ACHN (cell line): ENCODE results near the gene EIF2B1.
"Not testable (repeated sequence)": the region's sequence is repeated elsewhere in the genome, so short reads cannot be mapped to it uniquely, and the experiment has no call there.

Experiments
- DNase-seq: peaks from one replicate; pipeline ENCODE4 v3.0.0-alpha.2; 2015
- in situ Hi-C: cut with HindIII; loops from 2 replicates; pipeline ENCODE4 v1.10.0; 2017; ENCODE audit warnings: low sequenced_read_pairs, low pct_ligation_motif_present, low pct_unique_long_range_greater_than_20kb

Gene EIF2B1

DNA sequence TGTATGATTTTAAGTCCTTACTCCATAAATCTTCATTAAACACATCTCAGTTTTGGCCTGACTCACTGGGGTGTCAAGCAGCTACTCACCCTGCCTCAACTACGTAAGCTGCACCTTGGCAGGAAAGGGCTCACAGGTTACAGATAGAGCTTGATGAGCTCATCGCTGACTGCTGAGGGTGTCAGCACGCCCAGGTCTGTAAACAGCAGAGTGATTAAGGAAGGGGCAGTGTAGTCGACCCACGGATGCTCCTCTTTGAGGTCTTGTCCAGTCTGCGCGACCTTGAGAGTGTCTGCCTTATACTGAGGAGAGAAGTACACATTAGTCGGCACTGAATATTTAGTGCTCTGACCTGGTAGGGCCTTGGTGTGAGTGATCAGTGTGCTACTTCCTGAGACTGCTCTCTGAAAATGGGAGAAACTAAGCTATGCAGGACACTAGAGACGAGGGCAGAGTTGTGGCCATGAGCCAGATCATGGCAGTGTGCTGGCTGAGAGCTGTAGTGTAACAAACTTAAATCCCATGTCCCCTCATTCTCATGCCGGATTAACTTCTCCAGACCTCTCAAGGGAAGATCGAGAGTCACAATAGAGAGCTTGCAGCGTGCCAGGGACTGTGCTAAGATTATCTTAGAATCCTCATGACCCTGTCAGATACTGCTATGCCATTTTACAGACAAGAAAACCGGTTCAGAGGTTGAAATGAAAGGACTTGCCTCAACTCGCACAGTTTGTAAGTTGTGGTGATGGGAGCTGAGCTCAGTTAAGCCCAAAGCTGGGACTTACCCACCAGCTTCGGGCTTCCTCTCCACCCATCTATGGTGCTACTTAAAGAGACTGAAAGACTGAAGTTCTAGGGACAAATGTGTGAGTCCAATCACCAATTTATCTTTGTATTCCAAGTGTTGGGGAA is 11.6 kb downstream of the EIF2B1 start:
- no peak for DNase-seq
- in situ Hi-C loops, result no loop called here

DNA sequence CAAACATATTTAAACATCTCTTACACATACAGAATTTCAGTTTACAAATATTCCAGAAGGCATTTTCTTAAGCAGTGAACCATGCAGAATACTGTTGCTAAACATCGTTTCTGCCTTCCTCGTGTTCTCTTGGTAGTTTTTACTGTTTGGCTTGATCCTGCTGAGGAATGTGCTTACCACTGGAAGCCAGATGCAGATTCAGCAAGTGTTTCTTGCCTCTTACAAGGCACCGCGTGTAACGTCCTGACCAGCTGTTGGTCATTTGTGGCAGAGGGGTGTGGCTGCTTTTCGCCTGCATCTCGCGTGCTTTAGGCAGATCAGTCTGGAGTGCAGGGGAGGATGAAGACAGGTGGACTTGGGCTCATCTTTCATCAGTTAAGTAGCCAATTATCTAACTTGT is 12.4 kb downstream of the EIF2B1 start:
- in situ Hi-C loops, result no loop called here

GRCh38 chr12:123617580-123617979 is 15.9 kb downstream of the EIF2B1 start:
- no peak for DNase-seq
- in situ Hi-C loops, result no loop called here

More for the DNA sequence above, 12.4 kb downstream of the EIF2B1 start:
- DNase-seq, result no peak

- no peak for DNase-seq
- in situ Hi-C loops, result no loop called here
Observed at GRCh38 chr12:123617144-123617543, 16.3 kb downstream of the EIF2B1 start.

GRCh38 chr12:123614531-123614930 is 19.0 kb downstream of the EIF2B1 start:
- in situ Hi-C loops, result no loop called here
- no peak for DNase-seq

- in situ Hi-C loops, result no loop called here
- DNase-seq, result no peak
Observed at GRCh38 chr12:123614110-123614509, 19.4 kb downstream of the EIF2B1 start.

DNA sequence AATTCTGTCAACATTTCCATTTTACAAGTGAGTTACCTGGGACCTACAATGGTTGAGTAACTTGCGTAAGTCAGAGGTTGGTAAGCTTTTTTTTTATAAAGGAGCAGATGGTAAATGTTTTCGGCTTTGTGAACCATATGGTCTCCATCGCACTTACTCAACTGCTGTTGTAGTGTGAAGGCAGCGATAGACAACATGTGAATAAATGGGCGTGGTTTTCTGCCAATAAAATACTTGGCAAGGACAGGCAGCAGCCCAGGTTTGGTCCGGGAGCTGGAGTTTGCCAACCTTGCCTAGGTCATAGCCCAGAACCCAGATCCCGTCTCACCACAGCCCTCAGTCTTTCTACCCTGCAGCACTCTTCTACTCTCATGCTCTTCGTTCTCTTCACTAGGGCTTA is 25.3 kb downstream of the EIF2B1 start:
- no peak for DNase-seq

DNA sequence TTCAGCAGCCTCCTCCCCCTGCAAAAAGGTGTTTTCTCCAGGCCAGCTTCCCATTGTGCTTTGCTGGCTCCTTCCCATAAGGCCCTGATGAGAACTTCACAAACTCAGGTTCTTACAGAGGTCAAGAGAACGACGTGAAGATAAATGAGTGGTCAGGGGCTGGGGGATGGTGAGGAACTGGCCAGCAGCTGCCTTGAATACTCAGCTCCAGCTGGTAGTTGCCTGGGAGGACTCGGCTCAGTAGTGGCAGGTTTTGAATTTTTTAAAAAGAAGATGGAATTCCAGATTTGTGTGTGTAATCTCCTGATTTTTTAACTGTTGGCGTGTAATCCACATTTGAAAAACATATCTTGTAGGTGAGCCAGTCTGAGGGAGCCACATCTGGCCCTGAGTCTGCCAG is 25.7 kb downstream of the EIF2B1 start:
- in situ Hi-C loops, result no loop called here
- DNase-seq, result no peak

More for the DNA sequence above, 25.3 kb downstream of the EIF2B1 start:
- in situ Hi-C loops, result no loop called here

DNA sequence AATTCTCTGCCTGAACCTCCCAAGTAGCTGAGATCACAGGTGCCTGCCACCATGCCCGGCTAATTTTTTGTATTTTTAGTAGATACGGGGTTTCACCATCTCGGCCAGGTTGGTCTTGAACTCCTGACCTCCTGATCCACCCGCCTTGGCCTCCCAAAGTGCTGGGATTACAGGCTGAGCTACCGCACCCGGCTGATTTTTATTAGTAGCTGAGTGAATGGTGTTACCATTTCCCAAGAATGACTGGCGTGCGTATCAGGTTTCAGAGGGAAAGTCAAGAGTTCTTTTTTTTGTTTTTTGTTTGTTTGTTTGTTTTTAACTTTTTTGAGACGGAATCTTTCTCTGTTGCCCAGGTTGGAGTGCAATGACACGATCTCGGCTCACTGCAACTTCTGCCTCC is 30.0 kb downstream of the EIF2B1 start:
- DNase-seq, in situ Hi-C loops: not testable (repeated sequence)

DNA sequence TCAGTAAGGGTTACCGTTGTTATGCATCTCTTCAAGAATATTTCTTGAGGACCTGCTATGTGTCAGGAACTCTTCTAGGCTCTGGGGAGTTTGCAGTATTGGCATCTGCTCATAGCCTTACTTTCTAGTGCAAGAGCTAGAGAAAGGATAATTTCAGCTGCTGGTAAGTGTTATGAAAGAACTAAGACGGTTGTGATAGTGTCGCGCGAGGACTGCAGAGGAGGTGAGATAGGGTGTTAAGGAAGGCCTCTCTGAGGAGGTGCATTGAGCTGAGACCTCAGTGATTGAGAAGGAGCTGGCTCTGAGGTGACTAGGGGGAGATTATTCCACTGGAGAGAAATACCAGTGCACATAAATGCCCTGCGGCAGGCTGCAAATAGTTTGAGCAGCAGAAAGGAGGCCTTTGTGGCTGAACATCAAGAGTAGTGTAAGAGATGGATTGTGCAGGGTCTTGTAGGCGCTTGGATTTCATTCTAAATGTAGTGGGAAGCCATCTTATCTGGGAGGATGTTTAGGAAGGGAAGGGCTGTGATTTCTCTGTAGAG is 30.8 kb downstream of the EIF2B1 start:
- in situ Hi-C loops, result no loop called here
- DNase-seq, result no peak

- in situ Hi-C loops, result no loop called here
Observed at GRCh38 chr12:123601602-123602489, 31.6 kb downstream of the EIF2B1 start, which contains the start of gene DDX55. Gene DDX55, plus strand, starts transcription at chr12:123602099. Its CDS starts 50 bp downstream, at chr12:123602149.

GRCh38 chr12:123599721-123600120 is 33.8 kb downstream of the EIF2B1 start:
- no peak for DNase-seq
- in situ Hi-C loops, result no loop called here

More at GRCh38 chr12:123601602-123602489, 31.6 kb downstream of the EIF2B1 start, which contains the start of gene DDX55:
- DNase-seq, result peak; percentile 91

- in situ Hi-C loops, result no loop called here
- no peak for DNase-seq
Observed at GRCh38 chr12:123599310-123599709, 34.2 kb downstream of the EIF2B1 start.

DNA sequence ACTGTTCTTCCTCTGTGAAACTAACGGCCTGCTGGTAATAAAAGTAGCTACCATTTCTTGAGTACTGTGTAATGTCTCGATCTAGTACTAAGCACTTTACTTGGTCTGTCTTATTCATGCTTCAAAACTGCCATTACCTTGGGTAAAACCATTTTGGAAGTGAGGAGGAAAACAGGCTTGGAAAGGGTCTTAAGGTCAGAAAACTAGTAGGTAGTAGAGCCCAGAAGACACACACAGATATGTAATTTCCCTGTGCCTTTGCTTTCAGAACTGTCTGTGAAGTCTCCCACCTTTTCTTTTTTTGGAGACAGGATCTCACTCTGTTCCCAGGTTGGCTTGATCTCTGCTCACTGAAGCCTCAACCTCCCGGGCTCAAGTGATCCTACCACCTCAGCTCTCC is 35.0 kb downstream of the EIF2B1 start:
- in situ Hi-C loops, result no loop called here
- DNase-seq, result no peak

- no peak for DNase-seq
- in situ Hi-C loops, result no loop called here
Observed at GRCh38 chr12:123597100-123597499, 36.4 kb downstream of the EIF2B1 start.

DNA sequence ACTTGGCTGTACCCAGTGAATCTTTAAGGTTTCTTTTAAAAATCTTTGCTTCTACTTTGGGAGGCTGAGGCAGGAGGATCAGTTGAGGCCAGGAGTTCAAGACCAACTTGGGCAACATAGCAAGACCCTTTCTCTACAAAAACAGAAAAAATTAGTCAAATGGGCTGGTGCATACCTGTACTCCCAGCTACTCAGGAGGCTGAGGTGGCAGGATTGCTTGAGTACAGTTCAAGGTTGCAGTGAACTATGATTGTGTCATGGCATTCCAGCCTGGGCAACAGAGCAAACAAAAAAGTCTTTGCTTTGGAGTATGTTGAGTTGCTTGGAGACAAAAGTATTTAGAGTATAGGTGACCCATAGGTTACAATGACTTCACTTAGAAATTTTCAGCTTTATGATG is 37.8 kb downstream of the EIF2B1 start:
- in situ Hi-C loops, result no loop called here
- DNase-seq, result no peak

DNA sequence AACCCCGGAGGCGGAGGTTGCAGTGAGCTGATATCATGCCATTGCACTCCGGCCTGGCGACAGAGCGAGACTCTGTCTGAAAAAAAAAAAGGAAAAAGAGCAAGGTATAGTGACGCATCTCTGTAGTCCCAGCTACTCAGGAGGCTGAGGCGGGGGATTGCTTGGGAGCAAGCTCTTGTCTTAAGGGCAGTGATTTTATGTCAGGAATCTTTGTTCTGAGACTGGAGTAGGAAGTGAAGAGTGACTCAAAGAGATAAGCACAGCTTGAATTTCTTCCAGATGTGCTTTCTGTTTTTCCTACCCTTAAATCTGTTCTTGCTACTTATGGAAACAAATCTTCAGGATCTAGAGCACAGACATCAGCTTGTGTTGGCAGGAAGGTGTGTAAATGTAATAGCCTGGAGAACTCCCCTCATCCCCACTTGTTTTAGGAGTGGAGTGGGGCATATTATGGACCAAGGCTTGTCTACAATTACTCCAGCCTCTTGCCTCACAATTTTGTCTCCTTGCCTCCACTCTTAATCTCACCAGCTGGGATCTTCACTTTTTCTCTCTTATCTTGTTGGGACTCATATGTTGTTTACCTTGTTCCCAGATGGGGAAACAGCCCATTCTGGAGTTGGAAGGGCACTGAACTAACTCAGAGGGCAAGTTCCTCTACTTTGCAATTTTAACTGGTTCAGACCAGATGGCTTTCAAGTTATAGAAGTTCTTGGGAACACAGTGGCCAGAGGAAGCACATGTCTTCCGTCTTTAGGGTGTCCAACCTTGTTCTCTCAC is 41.6 kb downstream of the EIF2B1 start:
- no peak for DNase-seq
- in situ Hi-C loops, result no loop called here

DNA sequence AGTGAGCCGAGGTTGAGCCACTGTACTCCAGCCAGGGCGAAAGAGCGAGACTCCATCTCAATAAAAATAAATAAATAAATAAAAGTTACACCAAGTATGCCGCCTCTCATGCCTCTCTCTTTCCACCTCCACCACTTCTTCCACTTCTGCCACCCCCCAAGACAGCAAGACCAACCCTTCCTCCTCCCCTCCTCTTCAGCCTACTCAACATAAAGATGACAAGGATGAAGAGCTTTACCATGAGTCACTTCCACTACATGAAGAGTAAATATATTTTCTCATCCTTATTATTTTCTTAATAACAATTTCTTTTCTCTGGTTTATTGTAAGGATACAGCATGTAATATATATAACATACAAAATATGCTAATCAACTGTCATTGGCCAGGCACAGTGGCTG is 52.7 kb downstream of the EIF2B1 start:
- in situ Hi-C loops, result no loop called here
- no peak for DNase-seq
